Right lung (tissue), 5 donors: ENCODE data around the gene SLC12A7. TPM values are rescaled to one million over a fixed set of nuclear protein-coding genes. Genes with fewer than 3 reads are reported as not detected.
"Not testable (repeated sequence)": the region's sequence is repeated elsewhere in the genome, so short reads cannot be mapped to it uniquely, and the experiment has no call there.

Experiments used
- DNase-seq, 2 donors: peaks; one replicate each; pipeline ENCODE4 v3.0.0-alpha.2; 2013
- polyA plus RNA-seq, 5 donors: library from polyadenylated mRNA; unstranded; fragments of 120-200 nt; gene quantifications; one replicate each; pipeline versions ENCODE4 v1.2.1 to v1.2.3, GENCODE V29; 2013; ENCODE audit warnings: inconsistent platforms in 1 of 5, low replicate concordance in 1 of 5; ENCODE audit not compliant: insufficient read length in 5 of 5, insufficient read depth in 1 of 5

Gene SLC12A7
- polyA plus RNA-seq, 5 donors: 21.8 to 34.2 (median 30.1) TPM

DNA sequence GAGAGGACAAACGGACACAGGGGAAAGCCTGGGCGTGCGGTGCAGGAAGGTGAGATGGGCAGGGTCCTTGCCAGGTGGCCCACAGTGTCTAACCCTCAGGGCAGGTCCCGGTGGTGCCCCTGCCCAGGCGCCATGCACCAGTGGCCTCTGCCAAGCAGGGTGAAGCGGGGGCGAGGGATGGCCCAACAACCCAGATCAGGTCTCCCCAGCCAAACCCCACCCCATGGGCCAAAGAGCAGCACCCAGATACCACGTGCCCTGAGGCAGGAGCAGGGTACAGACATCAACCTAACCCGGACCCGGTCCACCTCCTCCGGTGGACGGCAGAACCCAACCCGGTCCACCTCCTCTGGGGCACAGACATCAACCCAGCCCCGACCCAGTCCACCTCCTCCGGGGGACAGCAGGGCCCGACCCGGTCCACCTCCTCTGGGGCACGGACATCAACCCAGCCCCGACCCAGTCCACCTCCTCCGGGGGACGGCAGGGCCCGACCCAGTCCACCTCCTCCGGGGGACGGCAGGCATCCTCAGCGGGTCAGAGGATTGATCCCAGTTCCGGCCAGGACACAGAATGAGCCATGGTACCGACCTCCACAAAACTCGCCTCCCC lies 12.8 kb downstream of the SLC12A7 start:
- DNase-seq: no peak

GRCh38 chr5:1097988-1098385 lies 13.9 kb downstream of the SLC12A7 start:
- not testable (repeated sequence) for DNase-seq

DNA sequence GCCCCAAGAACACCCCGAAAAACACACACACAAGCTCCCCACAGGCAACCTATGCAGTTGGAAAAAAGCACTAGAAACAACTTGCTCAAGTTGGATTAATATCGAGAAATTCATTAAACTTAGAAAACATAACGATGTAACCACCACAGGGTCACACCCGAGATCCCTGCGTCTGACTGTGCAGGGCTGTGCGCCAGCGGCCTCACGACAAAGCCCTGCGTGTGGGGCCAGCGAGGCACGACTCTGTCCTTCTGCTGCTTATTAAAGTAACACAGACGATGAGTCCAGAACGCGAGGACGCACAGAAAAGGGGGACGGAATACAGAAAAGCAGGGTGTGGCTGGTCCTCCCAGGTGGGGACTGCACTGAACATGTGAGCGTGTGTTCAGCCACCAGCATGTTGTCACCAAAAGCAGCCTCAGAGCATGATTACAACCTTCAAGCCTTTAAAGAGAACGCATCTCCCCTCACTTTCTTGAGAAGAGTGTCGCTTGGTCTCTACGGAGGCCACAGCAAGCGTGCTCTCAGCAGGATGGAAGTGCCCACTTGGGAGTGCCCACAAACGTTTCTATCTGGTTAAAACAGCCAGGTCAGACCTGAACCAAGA lies 14.4 kb downstream of the SLC12A7 start:
- no peak for DNase-seq

- no peak for DNase-seq
Measured at GRCh38 chr5:1096838-1097237, 15.0 kb downstream of the SLC12A7 start.

GRCh38 chr5:1095990-1096363 lies 15.9 kb downstream of the SLC12A7 start:
- no peak for DNase-seq

- DNase-seq: no peak
Measured at GRCh38 chr5:1095302-1095989, 16.4 kb downstream of the SLC12A7 start.

DNA sequence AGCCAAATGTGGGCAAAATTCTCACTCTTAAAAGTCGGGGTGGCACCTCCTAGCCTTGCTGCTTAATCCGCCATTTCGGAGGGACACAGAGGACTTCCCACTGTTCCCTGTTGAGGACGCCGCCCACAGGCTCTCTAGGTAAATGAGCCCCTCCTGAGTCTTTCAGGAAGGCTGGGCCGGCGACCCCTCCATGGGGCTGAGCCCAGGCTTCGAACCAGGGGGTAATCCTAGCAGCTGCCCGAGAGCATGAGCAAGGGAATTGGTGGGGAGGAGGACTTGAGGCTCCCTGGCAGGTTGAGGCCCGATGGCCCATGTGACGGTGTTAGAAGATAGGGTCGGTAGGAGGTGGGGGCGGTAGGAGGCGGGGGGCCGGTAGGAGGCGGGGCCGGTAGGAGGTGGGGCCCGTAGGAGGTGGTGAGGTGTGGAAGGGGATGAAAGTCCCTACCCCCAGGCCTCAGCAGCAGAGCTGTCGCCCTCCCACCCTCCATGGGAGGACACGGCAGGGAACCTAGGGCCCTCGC lies 17.1 kb downstream of the SLC12A7 start:
- no peak for DNase-seq

DNA sequence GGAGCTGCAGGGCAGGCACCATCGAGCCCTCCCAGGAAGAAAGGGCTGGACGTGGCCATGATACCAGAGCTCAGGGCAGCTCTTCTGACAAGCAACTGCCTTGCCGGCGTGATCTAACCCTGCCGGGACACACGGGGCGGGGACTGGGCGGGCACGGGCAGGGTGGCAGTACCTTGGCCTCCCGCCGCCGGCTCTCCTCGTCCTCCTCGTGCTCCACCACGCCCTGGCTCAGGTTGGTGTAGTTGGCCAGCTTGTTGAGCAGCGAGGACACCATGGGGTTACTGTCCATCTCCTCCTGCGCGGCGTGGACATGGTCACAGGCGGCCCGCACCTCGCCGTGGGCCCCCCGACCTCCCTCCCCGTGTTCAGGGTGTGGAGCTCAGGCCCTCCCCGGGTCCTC lies 18.5 kb downstream of the SLC12A7 start:
- no peak for DNase-seq

DNA sequence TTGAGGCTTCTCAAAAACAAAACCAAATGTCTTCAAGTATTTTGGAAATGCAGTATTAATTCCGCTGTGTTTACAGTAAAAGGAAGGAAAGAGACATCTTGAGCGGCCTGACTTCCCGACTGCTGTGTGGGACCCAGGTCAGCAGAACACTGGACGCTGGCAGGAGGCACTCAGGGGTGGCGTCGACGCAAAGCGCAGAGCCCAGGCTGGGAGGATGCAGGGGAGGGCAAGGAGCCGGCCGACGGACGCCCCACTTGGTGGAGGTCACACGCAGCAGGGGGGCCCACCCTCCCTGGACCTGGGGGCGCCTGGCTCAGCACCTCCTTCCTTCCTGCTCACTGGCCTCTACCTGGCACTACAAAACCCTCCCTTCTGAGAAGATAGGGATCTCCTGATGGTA lies 19.7 kb downstream of the SLC12A7 start:
- no peak for DNase-seq

DNA sequence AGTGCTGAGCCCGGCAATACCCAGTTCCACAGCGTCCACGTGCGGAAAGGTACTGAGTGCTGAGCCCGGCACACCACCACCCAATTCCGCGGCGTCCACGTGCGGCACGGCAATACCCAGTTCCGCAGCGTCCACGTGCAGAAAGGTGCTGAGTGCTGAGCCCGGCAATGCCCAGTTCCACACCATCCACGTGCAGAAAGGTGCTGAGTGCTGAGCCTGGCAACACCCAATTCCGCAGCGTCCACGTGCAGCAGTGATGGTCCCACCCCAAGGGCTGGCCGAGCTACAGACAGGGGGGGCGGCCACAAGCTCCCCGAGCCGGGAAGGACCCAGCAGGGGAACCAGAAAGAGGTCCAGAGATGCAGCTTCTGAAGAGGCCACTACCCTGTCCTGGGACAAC lies 20.2 kb downstream of the SLC12A7 start:
- DNase-seq: no peak

- DNase-seq: no peak
Measured at GRCh38 chr5:1090538-1090937, 21.3 kb downstream of the SLC12A7 start.

DNA sequence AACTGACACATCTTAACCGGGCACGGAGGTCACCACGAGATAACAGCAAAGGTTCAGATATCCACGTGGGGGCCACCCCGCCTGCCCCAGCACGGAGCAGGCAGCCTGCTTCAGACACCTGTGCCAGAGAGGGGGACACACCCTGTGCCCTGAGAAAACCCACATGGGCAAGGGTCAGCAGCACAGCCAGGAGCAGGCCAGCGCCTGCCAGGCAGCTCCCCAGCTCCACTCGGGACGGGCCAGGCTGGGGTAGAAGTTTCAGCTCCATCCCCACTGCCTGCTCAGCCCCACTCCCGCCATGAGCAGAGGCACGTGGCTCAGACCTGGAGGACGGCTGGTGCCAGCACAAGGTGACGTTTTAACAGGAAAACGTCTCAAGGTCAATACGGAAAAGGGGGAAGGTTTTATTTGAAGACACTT lies 22.2 kb downstream of the SLC12A7 start:
- no peak for DNase-seq

DNA sequence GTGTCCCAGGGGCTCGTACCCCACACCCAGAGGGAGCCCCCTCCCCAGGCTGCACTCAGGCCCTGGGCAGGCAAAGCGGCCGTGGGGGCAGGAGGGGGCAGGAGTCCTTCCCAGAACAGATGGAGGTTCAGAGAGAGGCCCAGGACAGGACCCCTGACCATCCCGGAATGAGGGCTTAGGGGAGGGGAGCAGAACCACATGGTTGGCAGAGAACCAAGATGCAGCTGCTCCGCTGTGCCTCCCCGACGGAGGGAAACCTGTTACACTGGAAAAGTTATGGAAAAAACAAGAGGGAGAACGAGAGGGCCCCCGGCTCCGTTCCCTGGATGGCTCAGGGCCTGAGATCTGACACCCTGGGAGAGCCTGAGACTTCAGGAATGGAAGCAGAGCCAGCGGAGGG lies 22.7 kb downstream of the SLC12A7 start:
- DNase-seq: no peak

DNA sequence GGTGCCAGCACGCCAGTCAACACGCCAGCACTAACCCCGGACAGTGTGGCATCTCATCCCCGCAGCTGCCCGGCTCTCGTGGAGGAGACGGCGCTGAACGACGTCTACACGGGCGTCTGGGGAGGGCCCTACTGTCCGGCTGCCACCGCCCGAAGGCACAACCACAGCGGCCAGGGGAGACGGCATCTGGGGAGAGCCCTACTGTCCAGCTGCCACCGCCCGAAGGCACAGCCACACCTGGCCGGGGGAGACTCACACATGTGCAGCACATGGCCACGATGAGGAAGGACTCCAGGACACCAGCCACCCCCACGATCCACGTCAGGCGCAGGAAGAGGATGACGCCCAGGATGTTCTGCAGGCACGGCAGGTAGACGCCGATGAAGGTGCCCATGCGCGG lies 23.1 kb downstream of the SLC12A7 start:
- no peak for DNase-seq

GRCh38 chr5:1088031-1088430 lies 23.8 kb downstream of the SLC12A7 start:
- DNase-seq: no peak

DNA sequence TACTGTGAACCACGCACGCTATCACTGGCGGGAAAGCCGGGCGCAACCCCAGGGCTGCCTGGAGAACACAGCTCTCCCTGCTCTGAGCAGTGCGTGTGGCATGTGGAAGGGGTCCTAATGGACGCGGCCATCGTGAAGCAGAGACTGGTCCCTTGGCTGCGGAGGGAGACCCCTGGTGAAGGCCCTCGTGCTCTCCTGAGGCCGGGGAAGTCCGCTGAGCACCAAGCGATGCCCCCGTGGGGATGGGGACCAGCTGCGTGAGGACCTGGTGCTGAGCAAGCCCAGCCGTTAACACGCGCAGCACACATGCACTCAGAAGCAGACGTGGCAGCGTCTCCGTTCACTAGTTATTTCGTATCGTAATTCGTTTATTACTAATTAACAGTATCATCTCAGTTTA lies 24.4 kb downstream of the SLC12A7 start:
- no peak for DNase-seq

DNA sequence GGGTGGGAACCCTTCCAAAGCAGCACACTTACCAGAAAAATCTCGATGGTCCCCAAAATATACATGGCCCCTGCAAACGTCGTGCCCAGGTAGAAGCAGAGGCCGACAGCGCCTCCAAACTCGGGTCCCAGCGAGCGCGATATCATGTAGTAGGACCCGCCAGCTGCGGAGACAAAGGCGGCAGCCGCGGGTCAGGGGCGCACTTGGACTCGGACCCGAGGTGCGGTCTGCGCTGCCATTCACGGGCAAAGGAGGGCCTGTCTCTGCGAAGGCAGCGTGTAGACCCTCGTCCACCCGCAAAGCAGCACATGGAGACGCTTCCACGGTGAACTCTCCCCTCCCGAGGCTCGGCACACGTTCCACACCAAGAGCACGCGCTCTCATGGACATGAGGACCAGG lies 25.0 kb downstream of the SLC12A7 start:
- DNase-seq: no peak

GRCh38 chr5:1086137-1086536 lies 25.7 kb downstream of the SLC12A7 start:
- DNase-seq: no peak

GRCh38 chr5:1085391-1085790 lies 26.5 kb downstream of the SLC12A7 start:
- no peak for DNase-seq

- no peak for DNase-seq
Measured at GRCh38 chr5:1083823-1084605, 27.8 kb downstream of the SLC12A7 start.

- DNase-seq: not testable (repeated sequence)
Measured at GRCh38 chr5:1083026-1083425, 28.8 kb downstream of the SLC12A7 start.

DNA sequence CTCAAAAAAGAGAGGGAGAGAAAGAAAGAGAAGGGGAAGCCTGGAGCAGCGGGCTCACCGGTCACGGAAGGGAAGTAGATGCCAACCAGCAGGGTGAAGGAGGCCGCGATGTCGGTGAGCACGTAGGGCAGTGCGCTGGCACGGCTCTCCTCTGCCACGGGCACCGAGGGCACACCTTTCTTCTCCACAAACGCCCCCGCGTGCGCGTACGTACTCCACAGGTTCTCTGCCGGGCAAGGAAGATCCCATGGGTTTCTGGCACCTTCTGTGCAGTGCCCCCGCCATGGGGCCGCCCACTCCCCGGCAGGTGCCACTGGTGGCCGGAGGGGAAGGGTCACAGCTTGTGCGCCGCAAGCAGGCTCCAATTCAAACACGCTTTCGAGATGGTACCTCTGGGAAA lies 30.3 kb downstream of the SLC12A7 start:
- DNase-seq: no peak
